ENCODE data around the gene PER2. TPM values are rescaled to one million over a fixed set of nuclear protein-coding genes. Genes with fewer than 3 reads are reported as not detected.

PER2 gene
- total and polyA plus RNA-seq, 2 of the 13 experiments (the other 11 are each of a cell fraction or from before 2014, with no cell fraction given): 5.1 to 9.4 TPM

GRCh38 chr2:238259061-238260020, 29.1 kb downstream of the PER2 start (continued):
- TF ChIP-seq ZNF160 (CRISPR knock-in tag; IDR thresholded peaks at IDR 0.05): no peak
- TF ChIP-seq ZNF530 (CRISPR knock-in tag; IDR thresholded peaks at IDR 0.05; ENCODE audit: low read depth): no peak
- no peak for TF ChIP-seq ZNF142 (CRISPR knock-in tag; IDR thresholded peaks at IDR 0.05)
- no peak for TF ChIP-seq ZNF282 (IDR thresholded peaks at IDR 0.05; ENCODE audit: partially characterized antibody)
- no peak for TF ChIP-seq ZNF460 (CRISPR knock-in tag; IDR thresholded peaks at IDR 0.05; ENCODE audit: borderline replicate concordance)
- TF ChIP-seq AGO2 (optimal IDR thresholded peaks at IDR 0.05; ENCODE audit: low read depth, low read length): peak; percentile 48
- TF ChIP-seq HNF4A (CRISPR knock-in tag; IDR thresholded peaks at IDR 0.05): no peak; the same call in 1 of the 2 replicates
- no peak for TF ChIP-seq ZBTB44 (CRISPR knock-in tag; IDR thresholded peaks at IDR 0.05)
- TF ChIP-seq ZNF367 (CRISPR knock-in tag; IDR thresholded peaks at IDR 0.05; ENCODE audit: borderline replicate concordance): no peak
- TF ChIP-seq ZHX1 (CRISPR knock-in tag; IDR thresholded peaks at IDR 0.05; ENCODE audit: low read depth): 0 out of 2 replicates have a peak, but pooled peaks have one; percentile 49
- 0 out of 2 replicates have a peak, but pooled peaks have one; percentile 26 for TF ChIP-seq NFKB2 (CRISPR knock-in tag; IDR thresholded peaks at IDR 0.05; ENCODE audit: borderline replicate concordance)
- TF ChIP-seq FOXA3 (CRISPR knock-in tag; IDR thresholded peaks at IDR 0.05): no peak
- TF ChIP-seq ZNF749 (CRISPR knock-in tag; IDR thresholded peaks at IDR 0.05; ENCODE audit: borderline replicate concordance): no peak
- no peak for TF ChIP-seq HES4 (CRISPR knock-in tag; IDR thresholded peaks at IDR 0.05; ENCODE audit: borderline replicate concordance)
- no peak for TF ChIP-seq PBX3 (CRISPR knock-in tag; IDR thresholded peaks at IDR 0.05; ENCODE audit: borderline replicate concordance)
- no peak for TF ChIP-seq FOXP1 (IDR thresholded peaks at IDR 0.05)
- TF ChIP-seq FOXP1 (CRISPR knock-in tag; IDR thresholded peaks at IDR 0.05): no peak
